ENCODE results near the gene MAP3K12. TPM values are rescaled to one million over a fixed set of nuclear protein-coding genes. Genes with fewer than 3 reads are reported as not detected.
"Not testable (repeated sequence)": the region's sequence is repeated elsewhere in the genome, so short reads cannot be mapped to it uniquely, and the experiment has no call there.

MAP3K12 gene

DNA sequence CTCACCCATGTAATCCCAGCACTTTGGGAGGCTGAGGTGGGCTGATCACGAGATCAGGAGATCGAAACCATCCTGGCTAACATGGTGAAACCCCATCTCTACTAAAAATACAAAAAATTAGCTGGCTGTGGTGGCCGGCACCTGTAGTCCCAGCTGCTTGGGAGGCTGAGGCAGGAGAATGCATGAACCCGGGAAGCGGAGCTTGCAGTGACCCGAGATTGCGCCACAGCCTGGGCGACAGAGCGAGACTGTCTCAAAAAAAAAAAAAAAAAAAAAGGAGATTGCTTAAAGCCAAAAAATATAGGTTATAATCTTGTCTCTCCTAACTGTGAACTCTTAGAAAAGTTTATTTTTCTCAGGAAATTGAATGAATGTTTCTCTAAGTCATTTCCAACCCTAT, 63.9 kb downstream of the MAP3K12 start:
- H2AFZ ChIP-seq (ENCODE audit: low read depth, low read length); H2BK5ac ChIP-seq (ENCODE audit: low read depth, low read length, poor library complexity, severe bottlenecking); H4K8ac ChIP-seq (ENCODE audit: low read length); H2BK15ac ChIP-seq (ENCODE audit: low read depth, poor library complexity, severe bottlenecking); H3K14ac ChIP-seq (ENCODE audit: low read length in 2 of 2); H3K9ac ChIP-seq (ENCODE audit: low read length); H3K4ac ChIP-seq (ENCODE audit: low read depth in 1 of 2, low read length in 2 of 2); H3K23ac ChIP-seq (ENCODE audit: low read length in 2 of 2); H2BK12ac ChIP-seq (ENCODE audit: low read length in 2 of 2); H2AK5ac ChIP-seq (ENCODE audit: low read length, severe bottlenecking); H3K27ac ChIP-seq (ENCODE audit: low read length, poor library complexity, severe bottlenecking); H3K4me3 ChIP-seq (ENCODE audit: insufficient read depth in 1 of 2, low read depth in 1 of 2, low read length in 2 of 2); H3K18ac ChIP-seq (ENCODE audit: low read depth in 1 of 2, low read length in 2 of 2); H3K79me1 ChIP-seq (replicated peaks; ENCODE audit: low read length, poor library complexity, severe bottlenecking); H3K4me2 ChIP-seq (ENCODE audit: low read length, poor library complexity, severe bottlenecking); H3K27me3 ChIP-seq (ENCODE audit: control insufficient read depth in 1 of 2, insufficient read depth in 1 of 2, low read length in 2 of 2); H3K36me3 ChIP-seq (ENCODE audit: control insufficient read depth in 1 of 2, insufficient read depth in 2 of 2, low read depth in 1 of 2, low read length in 2 of 2); DNase-seq; H3K4me1 ChIP-seq (ENCODE audit: control insufficient read depth, insufficient read depth, low read depth, low read length); H2BK120ac ChIP-seq (ENCODE audit: low read depth, low read length); H3K9me3 ChIP-seq (ENCODE audit: control insufficient read depth, low read length); H4K91ac ChIP-seq (ENCODE audit: low read length): not testable (repeated sequence)
- WGBS, result 95% methylated on average over 4 of the region's 9 CpGs

DNA sequence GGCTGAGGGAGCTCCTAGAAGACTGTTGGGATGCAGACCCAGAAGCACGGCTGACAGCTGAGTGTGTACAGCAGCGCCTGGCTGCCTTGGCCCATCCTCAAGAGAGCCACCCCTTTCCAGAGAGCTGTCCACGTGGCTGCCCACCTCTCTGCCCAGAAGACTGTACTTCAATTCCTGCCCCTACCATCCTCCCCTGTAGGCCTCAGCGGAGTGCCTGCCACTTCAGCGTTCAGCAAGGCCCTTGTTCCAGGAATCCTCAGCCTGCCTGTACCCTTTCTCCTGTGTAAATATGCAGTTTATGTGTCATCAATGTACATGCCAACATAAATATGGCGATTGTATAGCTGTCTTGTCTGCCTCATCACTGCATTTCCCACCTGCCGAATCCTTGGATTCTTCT, 68.1 kb downstream of the MAP3K12 start:
- H3K27ac ChIP-seq (ENCODE audit: low read length, poor library complexity, severe bottlenecking), result no peak overlapping the region
- H2AK5ac ChIP-seq (ENCODE audit: low read length, severe bottlenecking), result no peak overlapping the region
- no peak overlapping the region for H3K4me2 ChIP-seq (ENCODE audit: low read length, poor library complexity, severe bottlenecking)
- H3K4me3 ChIP-seq (ENCODE audit: insufficient read depth in 1 of 2, low read depth in 1 of 2, low read length in 2 of 2), result no peak overlapping the region
- H2BK120ac ChIP-seq (ENCODE audit: low read depth, low read length), result no peak overlapping the region
- no peaks in the 10 kb centered on the region for H3K27me3 ChIP-seq (ENCODE audit: control insufficient read depth in 1 of 2, insufficient read depth in 1 of 2, low read length in 2 of 2)
- 83% methylated on average over 6 of the region's 7 CpGs for WGBS
- no peak overlapping the region for H2AFZ ChIP-seq (ENCODE audit: low read depth, low read length)
- H2BK5ac ChIP-seq (ENCODE audit: low read depth, low read length, poor library complexity, severe bottlenecking), result no peak overlapping the region
- H3K9ac ChIP-seq (ENCODE audit: low read length), result no peak overlapping the region
- no peaks in the 10 kb centered on the region for H3K9me3 ChIP-seq (ENCODE audit: control insufficient read depth, low read length)
- H3K79me1 ChIP-seq (replicated peaks; ENCODE audit: low read length, poor library complexity, severe bottlenecking), result no peaks in the 10 kb centered on the region
- no peak for DNase-seq
- H2BK12ac ChIP-seq (ENCODE audit: low read length in 2 of 2), result no peak overlapping the region
- peak overlapping the region in 1 of 2 experiments; percentile 21 for H3K4ac ChIP-seq (ENCODE audit: low read depth in 1 of 2, low read length in 2 of 2)
- no peak overlapping the region for H4K91ac ChIP-seq (ENCODE audit: low read length)
- no peaks in the 10 kb centered on the region for H3K36me3 ChIP-seq (ENCODE audit: control insufficient read depth in 1 of 2, insufficient read depth in 2 of 2, low read depth in 1 of 2, low read length in 2 of 2)
- no peak overlapping the region for H4K8ac ChIP-seq (ENCODE audit: low read length)
- no peak overlapping the region for H3K23ac ChIP-seq (ENCODE audit: low read length in 2 of 2)
- no peak overlapping the region for H3K14ac ChIP-seq (ENCODE audit: low read length in 2 of 2)
- H2BK15ac ChIP-seq (ENCODE audit: low read depth, poor library complexity, severe bottlenecking), result no peak overlapping the region
- H3K18ac ChIP-seq (ENCODE audit: low read depth in 1 of 2, low read length in 2 of 2), result no peak overlapping the region
- H3K4me1 ChIP-seq (ENCODE audit: control insufficient read depth, insufficient read depth, low read depth, low read length), result peaks cover 7% of the 10 kb centered on the region

DNA sequence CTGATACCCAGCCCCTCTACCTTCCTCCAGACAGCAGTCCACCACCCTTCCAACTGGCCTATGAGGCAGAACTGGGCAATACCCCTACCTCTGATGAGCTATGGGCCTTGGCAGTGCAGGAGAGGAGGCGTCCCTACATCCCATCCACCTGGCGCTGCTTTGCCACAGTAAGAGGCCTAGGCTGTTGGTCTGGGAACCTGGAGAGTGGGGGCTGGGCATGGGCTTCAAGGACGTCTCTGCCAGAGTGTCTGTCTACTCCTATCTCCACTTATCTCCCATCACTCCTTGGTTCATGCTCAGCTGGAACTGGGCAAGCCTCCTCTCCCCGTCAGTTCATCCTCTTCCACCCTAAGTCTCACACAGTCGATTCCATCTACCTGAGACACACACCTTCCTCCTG, 69.1 kb downstream of the MAP3K12 start:
- Histone ChIP-seq H3K79me1 (replicated peaks; ENCODE audit: low read length, poor library complexity, severe bottlenecking) (no peaks in the 10 kb centered on the region), H3K4me3 (ENCODE audit: insufficient read depth in 1 of 2, low read depth in 1 of 2, low read length in 2 of 2) (no peak overlapping the region), H3K4me2 (ENCODE audit: low read length, poor library complexity, severe bottlenecking) (no peak overlapping the region), H3K4ac (ENCODE audit: low read depth in 1 of 2, low read length in 2 of 2) (no peak overlapping the region), H3K18ac (ENCODE audit: low read depth in 1 of 2, low read length in 2 of 2) (no peak overlapping the region), H2BK120ac (ENCODE audit: low read depth, low read length) (no peak overlapping the region), H3K9me3 (ENCODE audit: control insufficient read depth, low read length) (no peaks in the 10 kb centered on the region), H2BK15ac (ENCODE audit: low read depth, poor library complexity, severe bottlenecking) (no peak overlapping the region), H4K8ac (ENCODE audit: low read length) (no peak overlapping the region), H3K23ac (ENCODE audit: low read length in 2 of 2) (no peak overlapping the region), H4K91ac (ENCODE audit: low read length) (no peak overlapping the region), H2BK12ac (ENCODE audit: low read length in 2 of 2) (no peak overlapping the region), H2AFZ (ENCODE audit: low read depth, low read length) (no peak overlapping the region), H3K27me3 (ENCODE audit: control insufficient read depth in 1 of 2, insufficient read depth in 1 of 2, low read length in 2 of 2) (no peaks in the 10 kb centered on the region), H3K36me3 (ENCODE audit: control insufficient read depth in 1 of 2, insufficient read depth in 2 of 2, low read depth in 1 of 2, low read length in 2 of 2) (no peaks in the 10 kb centered on the region), H3K14ac (ENCODE audit: low read length in 2 of 2) (no peak overlapping the region), H2BK5ac (ENCODE audit: low read depth, low read length, poor library complexity, severe bottlenecking) (no peak overlapping the region), H3K4me1 (ENCODE audit: control insufficient read depth, insufficient read depth, low read depth, low read length) (peaks cover 7% of the 10 kb centered on the region), H3K27ac (ENCODE audit: low read length, poor library complexity, severe bottlenecking) (no peak overlapping the region), H3K9ac (ENCODE audit: low read length) (no peak overlapping the region), H2AK5ac (ENCODE audit: low read length, severe bottlenecking) (no peak overlapping the region)
- 88% methylated on average over 5 of the region's 5 CpGs for WGBS
- no peak for DNase-seq

Small RNA genes within 50 kb of the gene (small RNA-seq; reads per million reads assigned to genes)
- not detected for gene AC023509.3 (ENCODE audit: low read depth)

Measured in mesenchymal stem cell (in vitro differentiated cells and primary cell).